Tibial artery (tissue), 4 donors: ENCODE data around the gene CREB3L2.

Source experiments
- DNase-seq, 2 donors: peaks; one replicate each; pipeline ENCODE4 v3.0.0-alpha.2; 2019
- H3K27ac ChIP-seq, 2 donors: fragments of 200-600 bp; sonication (generic) in 1 of 2; 1 replicate in 1 of 2; 2 replicates in 1 of 2; pipeline ENCODE4 v1.5.1; 2018 to 2019; ENCODE audit warnings: mild to moderate bottlenecking in 1 of 2
- H3K27me3 ChIP-seq, 2 donors: fragments of 200-600 bp; sonication (generic) in 1 of 2; one replicate each; pipeline versions ENCODE4 v1.5.1 to v1.6.0; 2016 to 2019
- H3K36me3 ChIP-seq, 3 donors: fragments of 200-600 bp; sonication (generic) in 2 of 3; one replicate each; pipeline ENCODE4 v1.5.1; 2016 to 2019; ENCODE audit warnings: mild to moderate bottlenecking in 2 of 3
- H3K4me1 ChIP-seq, 4 donors: fragments of 200-600 bp; sonication (generic) in 2 of 4; 1 replicate in 3 of 4; 2 replicates in 1 of 4; pipeline ENCODE4 v1.5.1; 2016 to 2019
- H3K4me3 ChIP-seq, 2 donors: fragments of 200-600 bp; sonication (generic) in 1 of 2; 1 replicate in 1 of 2; 2 replicates in 1 of 2; pipeline ENCODE4 v1.5.1; 2018 to 2019; ENCODE audit warnings: mild to moderate bottlenecking in 2 of 2
- H3K9me3 ChIP-seq, 3 donors: fragments of 200-600 bp; sonication (generic) in 1 of 3; one replicate each; pipeline ENCODE4 v1.5.1; 2016 to 2019
- CTCF ChIP-seq, 2 experiments: fragments of 200-600 bp in 1 of 2; fragments of 450-650 bp in 1 of 2; IDR thresholded peaks; one replicate each; pipeline ENCODE4 v1.5.1; 2017 to 2019; ENCODE audit warnings: antibody characterized with exemption in 2 of 2, mild to moderate bottlenecking in 1 of 2, moderate library complexity in 1 of 2
- intact Hi-C: fragments of 100-400 bp; cut with DNase I; formaldehyde crosslinking; loops from one replicate; pipeline ENCODE4 v1.15.0; 2023; ENCODE audit warnings: low total_unique reads

CREB3L2 gene

GRCh38 chr7:137890449-137890921 lies 111.4 kb downstream of the CREB3L2 start:
- Histone ChIP-seq H3K27ac (peak overlapping the region in 1 of 2 donors; percentile 13), H3K4me1 (peaks cover 0 to 37% (median 9%) of the 10 kb centered on the region in 4 donors), H3K36me3 (peaks cover 17 to 75% (median 34%) of the 10 kb centered on the region in 3 donors), H3K27me3 (no peaks in the 10 kb centered on the region), H3K4me3 (no peak overlapping the region), H3K9me3 (no peaks in the 10 kb centered on the region)
- intact Hi-C loops = no loop called here
- no peak for DNase-seq
- no peak for TF ChIP-seq CTCF (IDR thresholded peaks at IDR 0.05)

GRCh38 chr7:137888241-137888640 lies 113.6 kb downstream of the CREB3L2 start:
- no peak for TF ChIP-seq CTCF (IDR thresholded peaks at IDR 0.05)
- H3K27ac ChIP-seq = no peak overlapping the region
- H3K9me3 ChIP-seq = no peaks in the 10 kb centered on the region
- H3K4me3 ChIP-seq = no peak overlapping the region
- H3K4me1 ChIP-seq = peaks cover 0 to 38% (median 9%) of the 10 kb centered on the region in 4 donors
- intact Hi-C loops = no loop called here
- H3K27me3 ChIP-seq = no peaks in the 10 kb centered on the region
- DNase-seq = no peak
- peaks cover 24 to 75% (median 35%) of the 10 kb centered on the region in 3 donors for H3K36me3 ChIP-seq

- H3K9me3 ChIP-seq = peaks cover 0 to 3% (median 0%) of the 10 kb centered on the region in 3 donors
- no peak overlapping the region for H3K4me3 ChIP-seq
- TF ChIP-seq CTCF (IDR thresholded peaks at IDR 0.05) = no peak
- peaks cover 35 to 79% (median 38%) of the 10 kb centered on the region in 3 donors for H3K36me3 ChIP-seq
- H3K4me1 ChIP-seq = peaks cover 0 to 52% (median 12%) of the 10 kb centered on the region in 4 donors
- intact Hi-C loops = no loop called here
- DNase-seq = no peak
- no peaks in the 10 kb centered on the region for H3K27me3 ChIP-seq
- H3K27ac ChIP-seq = peak overlapping the region in 1 of 2 donors; percentile 48
Observed at GRCh38 chr7:137886746-137887145, 115.1 kb downstream of the CREB3L2 start.

- peaks cover 39 to 81% (median 43%) of the 10 kb centered on the region in 3 donors for H3K36me3 ChIP-seq
- peaks cover 0 to 48% (median 12%) of the 10 kb centered on the region in 4 donors for H3K4me1 ChIP-seq
- H3K27ac ChIP-seq = peak overlapping the region in 1 of 2 donors; percentile 48
- H3K9me3 ChIP-seq = peaks cover 0 to 5% (median 0%) of the 10 kb centered on the region in 3 donors
- TF ChIP-seq CTCF (IDR thresholded peaks at IDR 0.05) = no peak
- H3K4me3 ChIP-seq = no peak overlapping the region
- no peak for DNase-seq
- intact Hi-C loops = no loop called here
- H3K27me3 ChIP-seq = no peaks in the 10 kb centered on the region
Observed at GRCh38 chr7:137886281-137886680, 115.6 kb downstream of the CREB3L2 start.

- Histone ChIP-seq H3K9me3 (peaks cover 0 to 5% (median 0%) of the 10 kb centered on the region in 3 donors), H3K27me3 (no peaks in the 10 kb centered on the region), H3K4me1 (peaks cover 0 to 46% (median 11%) of the 10 kb centered on the region in 4 donors), H3K36me3 (peaks cover 43 to 81% (median 47%) of the 10 kb centered on the region in 3 donors), H3K4me3 (no peak overlapping the region), H3K27ac (peak overlapping the region in 1 of 2 donors; percentile 48)
- no peak for TF ChIP-seq CTCF (IDR thresholded peaks at IDR 0.05)
- no peak for DNase-seq
- intact Hi-C loops = no loop called here
Observed at GRCh38 chr7:137885678-137886077, 116.2 kb downstream of the CREB3L2 start.
